Caki2 (cell line): Measurements from ENCODE around the gene DGKH. TPM values are rescaled to one million over a fixed set of nuclear protein-coding genes. Genes with fewer than 3 reads are reported as not detected.

Experiments
- DNase-seq: peaks from one replicate; pipeline ENCODE4 v3.0.0-alpha.2; 2015; ENCODE audit warnings: low read depth
- in situ Hi-C: cut with HindIII; loops from 2 replicates; pipeline ENCODE4 v1.10.0; 2016; ENCODE audit warnings: low sequenced_read_pairs, low pct_unique_long_range_greater_than_20kb, mixed read lengths
- total RNA-seq: library from RNA; depleted of rRNA; stranded (reverse); fragments of >200 nt; shearing (Covaris generic); gene quantifications from 2 replicates; pipeline ENCODE4 v1.2.3, GENCODE V29; 2014; ENCODE audit warnings: low replicate concordance

DGKH gene
- total RNA-seq, 1 experiment from 2014 or later = 1.9 TPM

DNA sequence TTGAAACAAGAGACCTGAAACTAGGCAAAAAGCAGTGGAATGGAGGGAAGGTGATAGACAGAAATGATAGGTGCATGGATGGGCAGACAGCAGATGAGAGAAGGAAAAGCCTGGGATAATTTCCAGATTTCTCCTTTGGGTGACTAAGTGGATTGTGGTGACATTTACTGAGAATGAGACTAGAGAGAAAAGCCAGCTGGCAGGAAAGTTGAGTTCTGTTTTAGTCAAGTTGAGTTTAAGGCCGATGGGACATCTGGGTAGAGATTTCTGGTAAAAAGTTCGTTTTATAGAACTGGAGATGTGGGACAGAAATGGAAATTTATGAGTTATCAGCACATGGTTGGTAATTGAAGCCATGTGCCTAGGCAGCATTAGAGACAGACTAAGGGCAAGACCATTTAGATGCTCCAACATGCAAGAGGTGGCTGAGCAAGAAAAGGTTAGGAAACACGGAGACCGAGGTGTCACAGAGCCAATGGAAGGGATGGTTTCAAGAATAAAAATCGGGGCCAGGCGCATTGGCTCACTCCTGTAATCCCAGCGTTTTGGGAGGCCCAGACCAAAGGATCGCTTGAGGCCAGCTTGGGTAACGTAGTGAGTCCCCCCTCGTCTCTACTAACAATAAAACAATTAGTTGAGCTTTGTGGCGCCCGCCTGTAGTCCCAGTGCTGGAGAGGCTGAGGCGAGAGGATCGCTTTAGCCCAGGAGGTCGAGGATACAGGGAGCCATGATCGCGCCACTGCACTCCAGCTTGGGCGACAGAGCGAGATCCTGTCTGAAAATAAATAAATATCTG is 9.6 kb upstream of the DGKH start:
- in situ Hi-C loops = no loop called here
- no peak for DNase-seq

DNA sequence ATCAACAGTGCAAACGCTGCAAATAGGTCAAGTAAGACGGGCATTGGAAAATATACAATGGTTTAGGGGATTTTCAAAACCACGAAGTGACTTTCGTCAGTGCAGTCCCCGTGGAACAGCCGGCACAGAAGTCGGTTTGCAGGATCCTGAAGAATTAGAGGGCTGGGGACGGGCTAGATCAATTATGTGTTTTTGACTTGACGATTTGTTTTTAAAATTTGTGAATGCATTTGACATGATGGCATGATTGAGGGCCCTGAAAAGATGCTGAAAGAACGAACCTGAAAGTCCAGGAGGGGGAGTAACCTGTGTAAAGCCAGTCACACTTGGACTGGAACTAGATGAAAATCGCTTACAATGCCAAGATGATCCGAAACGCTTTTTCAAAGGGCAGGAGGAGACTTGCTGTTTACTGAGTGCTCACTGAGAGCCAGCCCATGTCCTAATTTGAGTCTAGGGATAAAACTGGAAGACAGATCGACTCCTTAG is 8.9 kb upstream of the DGKH start:
- in situ Hi-C loops = no loop called here

DNA sequence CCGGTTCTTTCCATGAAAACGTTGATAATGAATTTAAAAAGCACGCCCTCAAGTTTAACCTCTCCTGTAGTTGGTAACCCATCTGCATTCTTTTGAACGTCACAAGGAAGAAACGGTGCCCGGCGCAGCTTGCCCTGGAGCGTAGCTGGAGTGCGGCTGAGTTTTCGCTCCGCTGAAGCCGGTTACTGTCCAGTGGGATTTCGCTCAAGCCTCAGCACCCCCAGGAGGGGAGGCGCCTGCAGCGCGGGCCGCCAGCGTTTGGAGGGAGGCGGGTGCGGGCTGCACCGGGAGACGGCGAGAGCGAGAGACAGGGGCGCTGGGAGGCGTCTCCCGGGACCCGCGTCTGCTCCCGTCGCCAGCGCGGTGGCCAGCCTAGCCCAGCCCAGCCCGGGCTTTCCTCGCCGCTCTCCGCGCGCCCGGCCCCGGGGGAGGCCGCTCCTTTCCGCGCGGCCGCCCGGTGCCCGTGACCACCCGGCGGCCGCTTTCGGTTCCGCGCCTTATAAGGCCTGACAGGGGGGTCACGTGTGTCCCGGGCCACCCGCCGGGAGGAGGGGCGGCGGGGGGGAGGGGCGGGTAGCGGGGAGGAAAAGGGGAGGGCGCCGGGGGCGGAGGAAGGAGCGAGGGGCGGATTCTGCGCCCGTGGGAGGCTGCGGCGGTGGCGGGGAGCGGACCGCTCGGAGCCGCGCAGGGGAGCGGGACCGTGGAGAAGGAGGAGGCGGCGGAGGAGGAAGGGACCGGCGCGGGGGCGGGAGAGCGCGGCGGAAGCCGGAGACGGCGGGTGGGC is 8.3 kb upstream of the DGKH start:
- DNase-seq = peak; percentile 76
- in situ Hi-C loops = no loop called here

More for the DNA sequence above, 8.9 kb upstream of the DGKH start:
- no peak for DNase-seq

DNA sequence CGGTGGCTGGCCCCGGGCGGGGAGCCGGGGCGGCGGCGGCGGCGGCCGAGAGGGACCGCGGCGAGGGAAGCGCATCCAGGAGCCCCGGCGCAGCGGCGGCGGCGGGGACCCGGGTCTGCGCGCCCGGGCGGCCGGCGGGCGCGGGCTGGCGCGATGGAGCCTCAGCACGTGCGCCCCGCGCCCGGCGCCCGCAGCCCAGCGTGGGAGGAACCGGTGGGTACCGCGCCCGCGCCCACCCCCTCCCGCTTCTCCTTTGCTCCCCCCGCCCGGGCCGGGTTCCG is 7.8 kb upstream of the DGKH start:
- no peak for DNase-seq
- in situ Hi-C loops = no loop called here

DNA sequence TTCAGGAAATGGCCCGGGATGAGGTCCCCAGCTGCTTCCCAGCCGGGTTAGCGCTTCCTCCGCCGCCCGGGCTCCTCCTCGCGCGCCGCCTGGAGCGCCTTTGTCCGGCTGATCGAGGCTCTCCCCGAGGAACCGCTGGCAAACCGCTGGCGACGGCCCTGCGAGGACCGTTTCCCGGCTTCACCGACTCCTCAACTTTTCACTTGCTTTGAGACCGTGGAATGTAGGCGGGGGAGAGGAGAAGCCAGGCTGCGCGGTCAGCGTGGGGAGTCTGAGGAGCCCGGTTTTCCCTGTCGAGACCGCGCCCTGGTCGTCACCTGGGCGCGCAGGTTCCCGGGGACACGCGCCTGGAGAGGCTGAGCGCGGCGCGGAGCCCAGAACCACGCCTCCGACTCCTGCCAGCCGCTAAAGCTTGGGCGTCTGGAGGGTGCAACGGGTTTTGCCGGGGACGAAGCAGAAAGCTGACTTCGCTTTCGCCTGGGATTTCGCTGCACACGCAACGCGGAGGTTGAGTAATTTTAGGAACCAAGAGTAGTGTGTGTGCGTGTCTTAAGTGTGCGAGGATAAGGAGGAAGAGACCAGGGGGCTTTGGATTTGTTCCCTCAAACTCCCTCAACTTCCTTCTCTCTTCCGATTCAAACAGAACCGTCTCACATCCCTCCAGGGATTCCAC is 7.3 kb upstream of the DGKH start:
- in situ Hi-C loops = no loop called here
- DNase-seq = peak; percentile 57

DNA sequence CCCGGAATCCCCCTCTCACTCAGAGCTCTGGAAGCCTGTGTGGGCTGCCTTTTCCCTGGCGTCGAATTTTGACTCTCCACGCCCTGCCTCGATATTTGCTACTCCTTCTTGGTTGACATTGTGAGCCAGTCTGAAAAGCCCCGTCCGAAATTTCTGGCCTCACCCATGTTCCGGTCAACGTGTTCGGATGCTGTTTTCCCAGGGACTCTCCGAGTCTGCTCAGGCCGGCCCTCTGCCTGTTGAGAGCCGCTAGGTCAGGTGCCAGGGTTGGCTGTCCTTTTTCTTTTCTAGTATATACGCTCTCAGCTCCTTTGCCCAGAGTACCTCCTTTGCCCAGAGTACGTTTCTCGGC is 6.8 kb upstream of the DGKH start:
- peak; percentile 63 for DNase-seq
- in situ Hi-C loops = no loop called here

DNA sequence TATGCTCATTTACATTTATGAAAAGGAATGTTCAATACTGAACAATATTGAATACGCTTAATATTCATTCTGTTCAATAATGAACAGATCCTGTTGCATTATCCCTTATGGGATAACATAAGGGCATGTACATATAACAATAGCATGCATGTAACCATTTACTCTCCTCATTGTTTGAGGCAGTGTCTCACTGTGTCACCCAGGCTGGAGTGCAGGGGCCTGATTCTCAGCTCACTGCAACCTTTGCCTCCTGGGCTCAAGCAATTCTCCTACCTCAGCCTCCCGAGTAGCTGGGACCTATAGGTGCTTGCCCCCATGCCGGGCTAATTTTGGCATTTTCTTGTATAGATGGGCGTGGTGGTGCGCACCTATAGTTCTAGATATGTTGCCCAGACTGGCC is 4.8 kb upstream of the DGKH start:
- in situ Hi-C loops = no loop called here
- no peak for DNase-seq

DNA sequence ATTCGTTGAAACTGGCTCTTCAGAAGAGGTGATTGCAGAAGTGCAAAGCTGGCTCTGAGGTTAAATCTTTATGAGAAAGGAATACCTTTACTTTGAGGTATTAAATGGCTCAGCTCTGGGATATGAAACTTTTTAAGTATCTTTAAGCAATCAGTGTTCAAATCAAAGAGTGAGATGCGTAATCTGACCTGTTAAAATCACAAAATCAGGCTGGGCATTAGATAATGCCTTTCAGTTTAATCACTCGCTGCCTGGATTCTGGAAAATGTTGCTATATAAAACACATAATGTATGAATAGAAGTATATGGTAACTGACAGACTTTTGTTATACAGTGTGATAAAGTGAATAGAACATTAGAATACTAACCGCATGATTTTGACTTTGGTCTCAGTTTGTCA is 2.0 kb upstream of the DGKH start:
- no peak for DNase-seq
- in situ Hi-C loops = no loop called here

DNA sequence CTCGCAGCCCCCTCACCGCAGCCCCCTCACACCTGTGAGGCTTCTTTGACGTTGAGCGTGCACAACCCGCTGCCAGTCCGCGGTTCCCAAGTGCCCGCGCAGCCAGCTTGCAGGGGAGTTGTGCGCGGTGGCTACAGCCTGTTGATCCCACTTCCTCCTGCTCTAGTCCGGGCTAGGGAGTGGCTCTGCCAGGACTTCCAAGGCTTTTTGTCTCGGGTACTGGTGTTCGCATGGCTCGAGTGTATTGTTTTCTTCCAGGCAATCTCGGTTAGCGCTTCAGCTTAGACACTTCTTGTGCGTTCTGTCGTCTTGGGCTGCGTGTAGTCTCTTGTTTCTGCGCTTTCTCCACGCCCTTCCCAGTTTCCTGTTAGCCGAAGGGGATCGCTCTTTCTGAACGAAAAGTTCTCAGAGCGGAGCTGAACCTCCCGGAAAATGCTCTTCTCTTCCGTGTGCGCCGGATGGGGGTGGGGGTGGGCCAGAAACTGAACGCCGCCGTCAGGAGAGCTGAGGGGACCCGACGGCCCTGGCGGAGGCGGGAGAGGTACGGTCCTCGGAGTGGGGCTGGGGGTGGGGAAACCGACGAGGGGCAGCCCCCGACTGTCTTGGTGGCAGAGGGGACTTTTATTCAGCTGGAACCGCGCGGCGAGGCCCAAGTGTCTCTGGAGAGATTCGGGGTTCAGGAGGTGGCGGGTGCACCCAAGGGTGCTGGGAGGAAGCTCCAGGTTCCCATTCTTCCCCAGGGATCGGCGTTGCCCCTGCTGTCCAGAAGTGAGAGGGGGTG is 697 bp upstream of the DGKH start:
- in situ Hi-C loops = no loop called here
- peak; percentile 58 for DNase-seq

DNA sequence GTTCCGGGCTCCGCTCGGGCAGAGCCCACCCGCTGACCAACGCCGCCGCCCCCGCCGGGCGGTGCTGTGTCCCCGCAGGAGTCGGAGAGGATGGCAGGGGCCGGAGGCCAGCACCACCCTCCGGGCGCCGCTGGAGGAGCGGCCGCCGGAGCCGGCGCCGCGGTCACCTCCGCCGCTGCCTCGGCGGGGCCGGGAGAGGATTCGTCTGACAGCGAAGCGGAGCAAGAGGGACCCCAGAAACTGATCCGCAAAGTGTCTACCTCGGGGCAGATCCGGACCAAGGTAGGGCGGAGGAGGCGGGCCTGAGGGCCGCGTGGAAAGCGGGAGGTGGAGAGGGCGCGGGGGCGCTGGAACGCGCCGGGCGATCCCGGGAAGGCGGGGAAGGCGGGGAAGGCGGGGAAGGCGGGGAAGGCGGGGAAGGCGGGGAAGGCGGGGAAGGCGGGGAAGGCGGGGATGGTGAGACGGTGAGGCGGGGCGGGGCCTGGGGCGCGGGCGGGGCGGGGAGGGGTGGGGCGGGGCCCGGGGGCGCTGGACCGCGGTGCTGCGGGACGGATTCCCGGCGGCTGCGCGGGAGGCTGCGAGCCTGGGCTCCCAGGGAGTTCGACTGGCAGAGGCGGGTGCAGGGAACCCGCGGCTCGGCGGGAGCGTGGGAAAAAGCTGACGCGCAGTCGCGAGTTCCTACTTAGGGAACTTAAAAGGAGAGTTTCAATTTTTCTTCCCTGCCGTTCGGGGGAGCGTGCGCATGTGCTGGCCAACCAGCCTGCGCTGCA is 421 bp downstream of the DGKH start:
- peak; percentile 79 for DNase-seq
- in situ Hi-C loops = no loop called here

DNA sequence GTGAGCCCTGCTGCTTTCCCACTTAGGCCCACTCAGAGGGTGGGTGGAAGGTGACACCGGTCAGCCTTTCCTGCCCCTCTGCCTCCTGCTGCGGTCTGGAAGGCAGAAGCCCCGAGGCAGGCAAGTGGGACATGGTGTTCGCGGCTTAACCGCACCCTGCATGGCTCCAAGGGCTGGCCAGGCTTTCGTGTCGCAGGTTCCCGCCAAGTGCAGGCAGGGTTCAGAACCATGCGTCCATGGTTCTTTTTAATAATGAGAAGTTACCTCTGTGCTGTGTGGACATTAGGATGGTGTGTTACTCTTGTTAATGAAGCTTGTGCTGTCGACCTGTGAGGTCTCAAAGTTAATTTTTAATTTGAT is 986 bp downstream of the DGKH start:
- DNase-seq = no peak
- in situ Hi-C loops = no loop called here

DNA sequence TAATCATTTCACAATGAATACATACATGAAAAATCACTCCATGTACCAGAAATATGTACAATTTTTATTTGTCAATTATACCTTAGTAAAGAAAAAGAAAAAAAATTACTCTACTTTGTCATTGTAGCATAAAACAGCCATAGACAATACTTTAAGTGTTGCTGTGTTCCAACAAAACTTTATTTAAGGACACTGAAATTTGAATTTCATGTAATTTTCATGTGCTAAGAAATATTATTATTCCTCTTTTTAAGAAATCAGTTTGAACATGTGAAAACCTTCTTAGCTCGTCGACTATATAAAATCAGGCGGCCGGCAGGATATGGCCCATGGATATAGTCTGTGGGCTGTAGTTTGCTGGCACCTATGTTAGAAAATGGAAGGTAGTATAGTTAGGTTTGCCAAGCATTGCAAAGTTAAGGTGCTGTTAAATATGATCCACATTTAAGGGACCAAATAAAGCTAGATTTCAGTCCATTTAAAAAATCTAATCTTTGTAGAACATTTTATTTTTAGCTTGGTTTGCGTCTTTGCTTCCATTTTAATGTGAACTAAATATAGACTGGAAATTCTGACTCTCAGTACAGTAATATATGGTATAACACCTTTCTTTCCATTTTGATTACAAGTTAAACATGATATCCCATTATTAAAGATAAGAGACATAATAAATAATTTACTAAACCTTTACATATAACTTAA is 6.5 kb downstream of the DGKH start:
- in situ Hi-C loops = no loop called here
- DNase-seq = no peak

DNA sequence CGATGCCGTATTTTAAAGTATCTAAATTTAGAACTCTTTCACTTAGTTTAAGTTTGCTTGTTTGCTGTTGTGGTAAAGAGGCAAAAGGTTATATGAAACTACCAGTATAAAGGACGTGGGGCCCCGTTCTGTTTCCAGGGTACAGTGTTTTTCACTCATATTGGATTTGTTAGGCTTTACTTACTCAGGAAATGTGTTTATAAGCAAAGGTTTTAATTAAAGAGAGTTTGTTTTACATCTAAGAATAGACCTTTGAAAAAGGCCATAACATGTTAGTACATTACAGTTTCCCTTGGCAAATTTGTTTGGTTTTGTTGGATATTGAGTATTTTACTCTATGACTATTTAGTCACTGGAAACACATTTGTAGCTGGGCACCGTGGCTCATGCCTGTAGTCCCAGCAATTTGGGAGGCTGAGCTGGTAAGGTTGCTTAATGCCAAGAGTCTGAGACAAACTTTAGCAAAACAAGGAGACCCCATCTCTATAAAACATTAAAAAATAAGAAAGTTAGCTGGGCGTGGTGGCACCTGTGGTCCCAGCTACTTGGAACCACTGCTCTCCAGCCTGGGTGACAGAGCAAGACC is 7.1 kb downstream of the DGKH start:
- in situ Hi-C loops = no loop called here
- no peak for DNase-seq

DNA sequence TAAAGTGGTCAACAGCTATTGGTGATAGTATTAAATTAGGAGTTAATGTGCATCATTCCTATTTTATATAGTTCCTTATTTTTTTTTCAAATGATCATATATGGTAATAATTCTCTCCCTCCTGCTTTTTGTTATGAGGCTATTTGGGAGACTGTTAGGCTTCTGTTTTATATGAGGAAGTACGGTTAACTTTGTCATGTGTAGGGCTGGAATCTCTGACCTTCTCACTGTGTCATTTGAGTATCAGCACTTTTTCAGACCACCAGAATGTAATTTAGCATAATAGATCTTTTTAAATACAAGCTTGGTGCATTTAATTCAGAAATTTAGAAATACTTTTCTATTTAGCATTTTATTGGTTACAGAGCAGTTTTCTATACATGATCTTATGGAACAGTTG is 7.7 kb downstream of the DGKH start:
- in situ Hi-C loops = no loop called here
- no peak for DNase-seq

DNA sequence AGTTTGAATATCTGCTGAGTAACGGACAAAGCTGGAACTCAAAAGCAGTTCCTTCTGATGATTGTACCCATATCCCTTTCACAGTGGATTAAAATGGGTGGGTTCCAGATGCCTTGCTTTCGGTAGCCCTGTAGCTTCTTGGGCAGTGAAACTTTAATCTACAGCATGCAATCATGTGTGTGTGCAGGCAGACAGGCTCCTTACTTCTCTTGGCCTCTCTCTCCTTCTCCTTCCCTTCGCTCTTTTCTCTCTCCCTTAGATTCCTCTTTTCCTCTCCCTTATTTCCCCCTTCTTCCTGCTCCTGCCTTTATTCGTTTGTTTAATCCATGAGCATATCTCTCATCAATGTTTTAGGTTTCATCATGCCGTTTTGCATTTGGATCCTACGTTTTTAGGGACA is 8.1 kb downstream of the DGKH start:
- in situ Hi-C loops = no loop called here
- DNase-seq = no peak

DNA sequence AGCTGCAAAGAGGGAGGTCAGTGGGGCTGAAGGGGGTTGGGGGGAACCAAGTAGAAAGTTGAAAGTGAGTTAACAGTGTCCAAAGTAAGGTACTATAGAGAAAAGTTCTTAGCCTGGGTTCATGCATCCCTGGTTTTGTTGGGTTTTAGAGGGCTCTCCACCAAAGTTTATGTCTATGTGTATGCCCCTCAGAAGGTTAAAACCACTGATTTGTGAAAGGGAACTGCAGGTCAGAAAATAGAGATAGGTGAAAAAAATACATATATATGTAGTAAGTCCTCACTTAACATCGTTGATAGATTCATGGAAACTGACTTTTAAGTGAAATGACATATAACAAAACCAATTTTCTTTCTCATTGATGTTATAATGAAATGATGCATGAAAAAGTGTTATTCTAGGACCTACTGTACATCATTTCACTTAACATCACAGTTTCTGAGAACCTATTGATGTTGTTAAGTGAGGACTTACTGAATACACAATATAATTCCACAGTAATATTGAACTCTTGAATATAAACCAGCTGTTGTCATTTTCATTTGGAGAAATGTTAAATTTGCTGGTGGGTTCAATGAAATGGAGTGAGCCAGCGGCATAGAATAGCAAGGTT is 9.6 kb downstream of the DGKH start:
- in situ Hi-C loops = no loop called here

DNA sequence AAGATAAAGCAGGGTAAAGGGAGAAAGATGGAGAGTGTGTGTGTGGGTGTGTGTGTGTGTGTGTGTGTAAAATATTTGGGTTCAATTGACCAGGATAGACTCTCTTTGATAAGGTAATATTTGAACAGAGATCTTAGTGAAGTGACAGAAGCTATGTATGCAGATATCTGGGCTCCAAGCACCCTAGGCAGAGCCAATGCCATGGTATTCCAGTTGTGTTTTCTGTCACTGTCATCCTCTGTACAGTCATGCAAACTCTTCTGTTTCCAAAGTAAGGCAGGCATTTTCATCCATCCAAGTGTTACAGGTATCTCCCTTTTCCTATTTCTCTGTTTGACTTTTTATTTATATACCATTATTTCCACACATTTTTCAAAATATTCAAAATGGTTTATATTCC is 13.5 kb downstream of the DGKH start:
- DNase-seq = no peak
- in situ Hi-C loops = no loop called here

More for the DNA sequence above, 9.6 kb downstream of the DGKH start:
- no peak for DNase-seq
